ENCODE measurements around the gene PRICKLE4. TPM values are rescaled to one million over a fixed set of nuclear protein-coding genes. Genes with fewer than 3 reads are reported as not detected.

PRICKLE4 gene
- total and polyA plus RNA-seq, 2 of the 13 experiments (the other 11 are each of a cell fraction or from before 2014, with no cell fraction given): 0.92 to 1.2 TPM

- peak; percentile 60 for TF ChIP-seq SP2 (CRISPR knock-in tag; IDR thresholded peaks at IDR 0.05)
- no peak for TF ChIP-seq GPBP1L1 (CRISPR knock-in tag; IDR thresholded peaks at IDR 0.05)
- TF ChIP-seq GATAD2A (CRISPR knock-in tag; IDR thresholded peaks at IDR 0.05): peak; percentile 71; the same call in 1 of the 2 replicates
- 0 out of 2 replicates have a peak, but pooled peaks have one; percentile 45 for TF ChIP-seq NFKBIZ (CRISPR knock-in tag; IDR thresholded peaks at IDR 0.05)
- peak; percentile 77; the same call in 1 of the 2 replicates for TF ChIP-seq ZNF556 (CRISPR knock-in tag; IDR thresholded peaks at IDR 0.05; ENCODE audit: borderline replicate concordance)
- TF ChIP-seq KMT2B (CRISPR knock-in tag; IDR thresholded peaks at IDR 0.05): peak; percentile 65; the same call in 1 of the 2 replicates
- TF ChIP-seq RCOR2 (CRISPR knock-in tag; IDR thresholded peaks at IDR 0.05): 0 out of 2 replicates have a peak, but pooled peaks have one; percentile 18
- TF ChIP-seq NR2F6 (IDR thresholded peaks at IDR 0.05): no peak
- peak; percentile 63; the same call in 1 of the 2 replicates for TF ChIP-seq NR2F6 (CRISPR knock-in tag; IDR thresholded peaks at IDR 0.05)
- TF ChIP-seq TIGD3 (CRISPR knock-in tag; IDR thresholded peaks at IDR 0.05; ENCODE audit: borderline replicate concordance): no peak
- TF ChIP-seq SPEN (CRISPR knock-in tag; IDR thresholded peaks at IDR 0.05; ENCODE audit: low read depth): peak; percentile 81; the same call in 1 of the 2 replicates
- TF ChIP-seq ARID4A (CRISPR knock-in tag; IDR thresholded peaks at IDR 0.05; ENCODE audit: borderline replicate concordance): peak; percentile 71; the same call in 1 of the 2 replicates
- peak; percentile 82; the same call in 1 of the 2 replicates for TF ChIP-seq HDAC2 (CRISPR knock-in tag; IDR thresholded peaks at IDR 0.05)
- 0 out of 2 replicates have a peak, but pooled peaks have one; percentile 55 for TF ChIP-seq ZBTB8A (CRISPR knock-in tag; IDR thresholded peaks at IDR 0.05; ENCODE audit: borderline replicate concordance, low read depth)
- TF ChIP-seq YEATS2 (CRISPR knock-in tag; IDR thresholded peaks at IDR 0.05; ENCODE audit: borderline replicate concordance): peak; percentile 82
- TF ChIP-seq MXD1 (CRISPR knock-in tag; IDR thresholded peaks at IDR 0.05): peak; percentile 32; the same call in 1 of the 2 replicates
- TF ChIP-seq ZKSCAN8 (CRISPR knock-in tag; IDR thresholded peaks at IDR 0.05; ENCODE audit: borderline replicate concordance): peak; percentile 88; the same call in 1 of the 2 replicates
- 0 out of 2 replicates have a peak, but pooled peaks have one; percentile 52 for TF ChIP-seq BRD4 (CRISPR knock-in tag; IDR thresholded peaks at IDR 0.05)
- TF ChIP-seq E2F5 (CRISPR knock-in tag; conservative IDR thresholded peaks at IDR 0.05): peak; percentile 81; the same call in 1 of the 2 replicates
These were observed 45.0 kb upstream of the PRICKLE4 start, which contains the start of gene TFEB (continued) for GRCh38 chr6:41735427-41736185.

Data from HepG2 (cell line).